PFSK-1 (cell line): ENCODE measurements around the gene GPR84.

ENCODE experiments used
- FOXP2 ChIP-seq: optimal IDR thresholded peaks from 2 replicates; pipeline ENCODE3; 2011; ENCODE audit warnings: borderline replicate concordance, control low read depth, inconsistent platforms; ENCODE audit not compliant: insufficient read depth; ENCODE audit errors: extremely low read length, extremely low read depth
- POLR2AphosphoS5 ChIP-seq: IDR thresholded peaks from 2 replicates; pipeline ENCODE4 v1.6.1; 2012; ENCODE audit warnings: low read depth, mild to moderate bottlenecking, control low read depth, low read length, moderate library complexity
- SIN3A ChIP-seq: IDR thresholded peaks from 2 replicates; pipeline ENCODE4 v1.6.1; 2012; ENCODE audit warnings: mild to moderate bottlenecking, low read length, moderate library complexity, borderline replicate concordance; ENCODE audit not compliant: insufficient read depth
- TAF1 ChIP-seq: IDR thresholded peaks from 2 replicates; pipeline ENCODE4 v1.6.1; 2012; ENCODE audit warnings: low read length, control low read depth, borderline replicate concordance; ENCODE audit not compliant: insufficient read depth
- TF ChIP-seq, protein P1 (sequence below), 2 experiments: IDR thresholded peaks; 2 replicates each; pipeline versions ENCODE4 v1.6.1 to v1.8.0; 2011 to 2012; ENCODE audit warnings: low read depth in 2 of 2, low read length in 2 of 2, control low read depth in 1 of 2, inconsistent platforms in 1 of 2, mild to moderate bottlenecking in 1 of 2, moderate library complexity in 1 of 2; ENCODE audit not compliant: insufficient read depth in 1 of 2

GPR84 gene

GRCh38 chr12:54377797-54378515 lies 13.7 kb upstream of the GPR84 start:
- TF ChIP-seq FOXP2 (no peak), SIN3A (no peak), POLR2AphosphoS5 (no peak), TAF1 (no peak)
- TF ChIP-seq, protein P1, sequence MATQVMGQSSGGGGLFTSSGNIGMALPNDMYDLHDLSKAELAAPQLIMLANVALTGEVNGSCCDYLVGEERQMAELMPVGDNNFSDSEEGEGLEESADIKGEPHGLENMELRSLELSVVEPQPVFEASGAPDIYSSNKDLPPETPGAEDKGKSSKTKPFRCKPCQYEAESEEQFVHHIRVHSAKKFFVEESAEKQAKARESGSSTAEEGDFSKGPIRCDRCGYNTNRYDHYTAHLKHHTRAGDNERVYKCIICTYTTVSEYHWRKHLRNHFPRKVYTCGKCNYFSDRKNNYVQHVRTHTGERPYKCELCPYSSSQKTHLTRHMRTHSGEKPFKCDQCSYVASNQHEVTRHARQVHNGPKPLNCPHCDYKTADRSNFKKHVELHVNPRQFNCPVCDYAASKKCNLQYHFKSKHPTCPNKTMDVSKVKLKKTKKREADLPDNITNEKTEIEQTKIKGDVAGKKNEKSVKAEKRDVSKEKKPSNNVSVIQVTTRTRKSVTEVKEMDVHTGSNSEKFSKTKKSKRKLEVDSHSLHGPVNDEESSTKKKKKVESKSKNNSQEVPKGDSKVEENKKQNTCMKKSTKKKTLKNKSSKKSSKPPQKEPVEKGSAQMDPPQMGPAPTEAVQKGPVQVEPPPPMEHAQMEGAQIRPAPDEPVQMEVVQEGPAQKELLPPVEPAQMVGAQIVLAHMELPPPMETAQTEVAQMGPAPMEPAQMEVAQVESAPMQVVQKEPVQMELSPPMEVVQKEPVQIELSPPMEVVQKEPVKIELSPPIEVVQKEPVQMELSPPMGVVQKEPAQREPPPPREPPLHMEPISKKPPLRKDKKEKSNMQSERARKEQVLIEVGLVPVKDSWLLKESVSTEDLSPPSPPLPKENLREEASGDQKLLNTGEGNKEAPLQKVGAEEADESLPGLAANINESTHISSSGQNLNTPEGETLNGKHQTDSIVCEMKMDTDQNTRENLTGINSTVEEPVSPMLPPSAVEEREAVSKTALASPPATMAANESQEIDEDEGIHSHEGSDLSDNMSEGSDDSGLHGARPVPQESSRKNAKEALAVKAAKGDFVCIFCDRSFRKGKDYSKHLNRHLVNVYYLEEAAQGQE (IDR thresholded peaks at IDR 0.05; ENCODE audit: insufficient read depth in 1 of 2, low read depth in 2 of 2, low read length in 2 of 2), result no peak

- TF ChIP-seq FOXP2 (no peak), TAF1 (no peak), SIN3A (no peak), POLR2AphosphoS5 (no peak)
- TF ChIP-seq, protein P1 (IDR thresholded peaks at IDR 0.05; ENCODE audit: insufficient read depth in 1 of 2, low read depth in 2 of 2, low read length in 2 of 2), result peak in 1 of 2 experiments; percentile 71; a peak in 1 of 4 replicates
These were observed 12.7 kb upstream of the GPR84 start for GRCh38 chr12:54377007-54377406.

GRCh38 chr12:54376596-54376995 lies 12.3 kb upstream of the GPR84 start:
- TF ChIP-seq FOXP2 (no peak), TAF1 (no peak), POLR2AphosphoS5 (no peak), SIN3A (no peak)
- TF ChIP-seq, protein P1 (IDR thresholded peaks at IDR 0.05; ENCODE audit: insufficient read depth in 1 of 2, low read depth in 2 of 2, low read length in 2 of 2), result no peak

- no peak for TF ChIP-seq FOXP2
- TF ChIP-seq, protein P1 (IDR thresholded peaks at IDR 0.05; ENCODE audit: insufficient read depth in 1 of 2, low read depth in 2 of 2, low read length in 2 of 2), result no peak
These were observed 10.9 kb upstream of the GPR84 start for GRCh38 chr12:54375259-54375579.

- TF ChIP-seq SIN3A (no peak), FOXP2 (no peak), POLR2AphosphoS5 (no peak), TAF1 (no peak)
- TF ChIP-seq, protein P1 (IDR thresholded peaks at IDR 0.05; ENCODE audit: insufficient read depth in 1 of 2, low read depth in 2 of 2, low read length in 2 of 2), result no peak
These were observed 10.4 kb upstream of the GPR84 start for GRCh38 chr12:54374562-54375258.
